Measurements from ENCODE around the gene RAB1B. TPM values are rescaled to one million over a fixed set of nuclear protein-coding genes. Genes with fewer than 3 reads are reported as not detected.
A peak's percentile ranks its signal among the peaks of the same experiment; 100 is the strongest.

RAB1B gene
- total RNA-seq, 3 donors from 2014 or later, result 87.2 to 99.4 (median 98.2) TPM

- peak overlapping the region; percentile 53 to 77 (median 64) for H3K4me3 ChIP-seq
- DNase-seq (ENCODE audit: low spot score in 2 of 2), result no peak
- H3K27ac ChIP-seq, result peak overlapping the region; percentile 30 to 95
- TF ChIP-seq POLR2AphosphoS5 (IDR thresholded peaks at IDR 0.05) (no peak), POLR2A (IDR thresholded peaks at IDR 0.05) (no peak)
- TF ChIP-seq, protein P1, sequence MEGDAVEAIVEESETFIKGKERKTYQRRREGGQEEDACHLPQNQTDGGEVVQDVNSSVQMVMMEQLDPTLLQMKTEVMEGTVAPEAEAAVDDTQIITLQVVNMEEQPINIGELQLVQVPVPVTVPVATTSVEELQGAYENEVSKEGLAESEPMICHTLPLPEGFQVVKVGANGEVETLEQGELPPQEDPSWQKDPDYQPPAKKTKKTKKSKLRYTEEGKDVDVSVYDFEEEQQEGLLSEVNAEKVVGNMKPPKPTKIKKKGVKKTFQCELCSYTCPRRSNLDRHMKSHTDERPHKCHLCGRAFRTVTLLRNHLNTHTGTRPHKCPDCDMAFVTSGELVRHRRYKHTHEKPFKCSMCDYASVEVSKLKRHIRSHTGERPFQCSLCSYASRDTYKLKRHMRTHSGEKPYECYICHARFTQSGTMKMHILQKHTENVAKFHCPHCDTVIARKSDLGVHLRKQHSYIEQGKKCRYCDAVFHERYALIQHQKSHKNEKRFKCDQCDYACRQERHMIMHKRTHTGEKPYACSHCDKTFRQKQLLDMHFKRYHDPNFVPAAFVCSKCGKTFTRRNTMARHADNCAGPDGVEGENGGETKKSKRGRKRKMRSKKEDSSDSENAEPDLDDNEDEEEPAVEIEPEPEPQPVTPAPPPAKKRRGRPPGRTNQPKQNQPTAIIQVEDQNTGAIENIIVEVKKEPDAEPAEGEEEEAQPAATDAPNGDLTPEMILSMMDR (IDR thresholded peaks at IDR 0.05), result no peak
- H3K4me1 ChIP-seq, result peaks cover 13 to 14% of the 10 kb centered on the region in 2 donors
- intact Hi-C loops (cut with DNase I; ENCODE audit: low total_unique reads), result no loop called here
- no peaks in the 10 kb centered on the region for H3K36me3 ChIP-seq
- H3K9me3 ChIP-seq, result no peaks in the 10 kb centered on the region
- peaks cover 3% of the 10 kb centered on the region in 2 donors for H3K27me3 ChIP-seq
Observed at GRCh38 chr11:66314561-66315497, 46.4 kb downstream of the RAB1B start.

DNA sequence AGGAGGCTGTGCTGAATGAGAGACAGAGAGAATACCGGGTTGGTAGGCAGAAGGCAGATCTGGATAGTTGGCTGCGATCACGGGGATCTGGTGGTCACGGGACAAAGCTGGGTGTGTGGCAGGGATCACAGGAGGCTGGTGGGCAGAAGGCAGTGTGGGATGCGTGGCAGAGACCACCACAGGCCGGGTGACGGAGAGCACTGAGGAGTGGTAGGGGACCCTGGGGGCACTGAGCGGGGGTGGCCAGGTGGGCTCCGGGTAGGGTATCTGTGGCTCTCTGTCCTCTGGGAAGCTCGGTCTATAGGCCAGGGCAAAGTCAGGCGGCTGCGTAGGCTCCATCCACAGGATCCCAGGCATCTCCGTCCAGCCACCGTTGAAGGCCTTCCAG is 47.1 kb downstream of the RAB1B start:
- no peaks in the 10 kb centered on the region for H3K9me3 ChIP-seq
- DNase-seq (ENCODE audit: low spot score in 2 of 2), result no peak
- peak overlapping the region; percentile 53 to 77 (median 64) for H3K4me3 ChIP-seq
- intact Hi-C loops (cut with DNase I; ENCODE audit: low total_unique reads), result no loop called here
- no peaks in the 10 kb centered on the region for H3K36me3 ChIP-seq
- peak overlapping the region; percentile 30 to 95 for H3K27ac ChIP-seq
- peaks cover 13 to 14% of the 10 kb centered on the region in 2 donors for H3K4me1 ChIP-seq
- TF ChIP-seq POLR2A (IDR thresholded peaks at IDR 0.05) (no peak), POLR2AphosphoS5 (IDR thresholded peaks at IDR 0.05) (no peak)
- TF ChIP-seq, protein P1 (IDR thresholded peaks at IDR 0.05), result no peak
- H3K27me3 ChIP-seq, result peaks cover 3% of the 10 kb centered on the region in 2 donors

- H3K4me3 ChIP-seq, result peak overlapping the region; percentile 53 to 77 (median 64)
- peaks cover 13 to 14% of the 10 kb centered on the region in 2 donors for H3K4me1 ChIP-seq
- no peak for DNase-seq (ENCODE audit: low spot score in 2 of 2)
- no peaks in the 10 kb centered on the region for H3K9me3 ChIP-seq
- peak overlapping the region; percentile 67 to 95 for H3K27ac ChIP-seq
- TF ChIP-seq POLR2A (IDR thresholded peaks at IDR 0.05) (no peak), POLR2AphosphoS5 (IDR thresholded peaks at IDR 0.05) (no peak)
- TF ChIP-seq, protein P1 (IDR thresholded peaks at IDR 0.05), result no peak
- no peaks in the 10 kb centered on the region for H3K36me3 ChIP-seq
- H3K27me3 ChIP-seq, result peaks cover 3% of the 10 kb centered on the region in 2 donors
- intact Hi-C loops (cut with DNase I; ENCODE audit: low total_unique reads), result no loop called here
Observed at GRCh38 chr11:66315921-66316811, 47.7 kb downstream of the RAB1B start.

DNA sequence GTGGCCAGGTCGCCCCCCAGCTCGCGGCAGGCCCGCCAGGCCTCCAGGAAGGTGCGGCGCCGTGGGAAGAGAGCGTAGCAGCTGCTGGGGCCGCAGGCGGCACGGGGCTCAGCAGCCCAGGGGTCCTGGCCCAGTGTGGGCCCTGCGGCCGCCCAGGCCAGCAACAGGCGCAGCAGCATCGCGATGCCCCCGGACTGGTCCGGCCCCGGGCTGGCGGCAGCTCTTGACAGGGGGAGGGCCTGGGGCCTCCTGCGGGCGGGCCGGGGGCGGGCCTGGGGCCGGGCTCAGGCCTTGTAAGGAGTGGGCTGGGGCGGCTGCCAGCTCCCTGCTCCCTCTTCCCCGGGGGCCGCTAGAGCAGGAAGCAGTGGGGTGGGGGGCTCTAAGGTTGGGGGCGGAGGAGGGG is 48.4 kb downstream of the RAB1B start, which contains the start of gene CD248:
TSS of gene CD248 (minus strand) at position 196 of the 403 bp plus-strand sequence. CDS start at position 179, 17 bp downstream.
- DNase-seq (ENCODE audit: low spot score in 2 of 2), result no peak
- Histone ChIP-seq H3K27me3 (peaks cover 3% of the 10 kb centered on the region in 2 donors), H3K27ac (peak within 1 kb of the TSS; percentile 67 to 95), H3K4me1 (peaks cover 13 to 14% of the 10 kb centered on the region in 2 donors), H3K4me3 (peak within 1 kb of the TSS; percentile 53 to 77 (median 64)), H3K9me3 (no peaks in the 10 kb centered on the region), H3K36me3 (no peaks in the 10 kb centered on the region)
- TF ChIP-seq POLR2AphosphoS5 (IDR thresholded peaks at IDR 0.05), result no peak
- TF ChIP-seq, protein P1 (IDR thresholded peaks at IDR 0.05), result no peak
- no peak for TF ChIP-seq POLR2A (IDR thresholded peaks at IDR 0.05)
- intact Hi-C loops (cut with DNase I; ENCODE audit: low total_unique reads), result no loop called here

Data from breast epithelium (tissue), 4 donors.